ENCODE data around the gene PLPP4.

Gene PLPP4

DNA sequence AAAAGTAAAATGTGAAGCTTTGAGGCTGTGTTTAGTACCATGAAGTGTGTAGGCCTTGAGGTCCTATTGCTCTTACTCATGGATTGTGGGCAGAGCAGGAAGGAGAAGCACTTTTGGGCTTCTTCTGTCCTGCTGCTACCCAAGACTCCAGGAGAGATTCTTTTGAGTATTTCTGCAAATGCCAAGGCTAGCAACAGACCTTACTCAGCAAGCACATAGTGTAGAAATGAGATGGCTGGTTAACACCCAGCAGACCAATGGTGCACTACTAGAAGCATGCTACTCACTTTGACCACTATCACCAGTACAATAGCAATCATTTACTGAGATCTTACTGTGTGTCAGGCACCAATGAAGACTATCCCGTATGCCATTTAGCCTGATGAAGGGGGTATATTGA, 3.2 kb downstream of the PLPP4 start:
- Histone ChIP-seq H3K4me3 (ENCODE audit: low read depth in 1 of 2, low read length in 2 of 2) (no peak overlapping the region), H3K27ac (ENCODE audit: low read length) (no peak overlapping the region), H4K20me1 (ENCODE audit: insufficient read depth, low read length) (no peaks in the 10 kb centered on the region), H3K4me2 (ENCODE audit: insufficient read depth, low read length) (no peak overlapping the region), H3K79me2 (ENCODE audit: insufficient read depth, low read length) (no peaks in the 10 kb centered on the region), H3K36me3 (ENCODE audit: insufficient read depth, low read length) (no peaks in the 10 kb centered on the region), H3K9ac (ENCODE audit: low read depth, low read length) (no peak overlapping the region), H3K27me3 (ENCODE audit: insufficient read depth, low read length, poor library complexity) (no peaks in the 10 kb centered on the region), H3K9me3 (ENCODE audit: insufficient read depth, low read length, severe bottlenecking) (no peaks in the 10 kb centered on the region), H2AFZ (ENCODE audit: low read depth, low read length) (no peak overlapping the region), H3K4me1 (ENCODE audit: insufficient read depth, low read length) (no peaks in the 10 kb centered on the region)
- TF ChIP-seq EZH2 (IDR thresholded peaks at IDR 0.05; ENCODE audit: borderline replicate concordance, low read depth, low read length, severe bottlenecking) = no peak
- TF ChIP-seq, protein P1, sequence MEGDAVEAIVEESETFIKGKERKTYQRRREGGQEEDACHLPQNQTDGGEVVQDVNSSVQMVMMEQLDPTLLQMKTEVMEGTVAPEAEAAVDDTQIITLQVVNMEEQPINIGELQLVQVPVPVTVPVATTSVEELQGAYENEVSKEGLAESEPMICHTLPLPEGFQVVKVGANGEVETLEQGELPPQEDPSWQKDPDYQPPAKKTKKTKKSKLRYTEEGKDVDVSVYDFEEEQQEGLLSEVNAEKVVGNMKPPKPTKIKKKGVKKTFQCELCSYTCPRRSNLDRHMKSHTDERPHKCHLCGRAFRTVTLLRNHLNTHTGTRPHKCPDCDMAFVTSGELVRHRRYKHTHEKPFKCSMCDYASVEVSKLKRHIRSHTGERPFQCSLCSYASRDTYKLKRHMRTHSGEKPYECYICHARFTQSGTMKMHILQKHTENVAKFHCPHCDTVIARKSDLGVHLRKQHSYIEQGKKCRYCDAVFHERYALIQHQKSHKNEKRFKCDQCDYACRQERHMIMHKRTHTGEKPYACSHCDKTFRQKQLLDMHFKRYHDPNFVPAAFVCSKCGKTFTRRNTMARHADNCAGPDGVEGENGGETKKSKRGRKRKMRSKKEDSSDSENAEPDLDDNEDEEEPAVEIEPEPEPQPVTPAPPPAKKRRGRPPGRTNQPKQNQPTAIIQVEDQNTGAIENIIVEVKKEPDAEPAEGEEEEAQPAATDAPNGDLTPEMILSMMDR (IDR thresholded peaks at IDR 0.05; ENCODE audit: borderline replicate concordance, extremely low read depth, low read length, poor library complexity, severe bottlenecking) = no peak
- no peak for DNase-seq
- no peak for ATAC-seq (ENCODE audit: insufficient read depth, low read depth)

DNA sequence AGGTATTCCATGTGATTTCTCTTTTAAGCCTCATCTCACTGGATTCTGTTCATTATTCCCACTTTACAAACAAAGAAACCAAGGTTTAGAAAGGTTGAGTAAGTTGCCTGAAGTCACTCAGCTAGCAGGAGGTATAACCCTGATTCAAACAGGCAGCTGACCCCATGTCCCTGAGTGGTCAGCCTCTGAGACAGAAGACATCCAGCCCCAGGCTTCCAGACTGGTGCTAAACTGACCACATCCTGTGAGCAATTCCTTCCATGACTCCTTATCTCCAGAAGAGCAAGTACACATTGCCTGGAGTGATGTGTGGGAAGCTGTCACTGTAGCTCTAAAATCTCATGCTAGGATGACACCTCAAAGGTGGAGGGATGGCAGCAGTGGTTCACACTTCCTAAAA, 3.7 kb downstream of the PLPP4 start:
- H3K9ac ChIP-seq (ENCODE audit: low read depth, low read length) = no peak overlapping the region
- no peaks in the 10 kb centered on the region for H3K36me3 ChIP-seq (ENCODE audit: insufficient read depth, low read length)
- no peaks in the 10 kb centered on the region for H3K79me2 ChIP-seq (ENCODE audit: insufficient read depth, low read length)
- no peaks in the 10 kb centered on the region for H3K27me3 ChIP-seq (ENCODE audit: insufficient read depth, low read length, poor library complexity)
- ATAC-seq (ENCODE audit: insufficient read depth, low read depth) (no peak), DNase-seq (no peak)
- H3K4me3 ChIP-seq (ENCODE audit: low read depth in 1 of 2, low read length in 2 of 2) = no peak overlapping the region
- no peak overlapping the region for H3K4me2 ChIP-seq (ENCODE audit: insufficient read depth, low read length)
- no peaks in the 10 kb centered on the region for H4K20me1 ChIP-seq (ENCODE audit: insufficient read depth, low read length)
- H2AFZ ChIP-seq (ENCODE audit: low read depth, low read length) = no peak overlapping the region
- no peak overlapping the region for H3K27ac ChIP-seq (ENCODE audit: low read length)
- H3K9me3 ChIP-seq (ENCODE audit: insufficient read depth, low read length, severe bottlenecking) = no peaks in the 10 kb centered on the region
- no peaks in the 10 kb centered on the region for H3K4me1 ChIP-seq (ENCODE audit: insufficient read depth, low read length)
- TF ChIP-seq, protein P1 (IDR thresholded peaks at IDR 0.05; ENCODE audit: borderline replicate concordance, extremely low read depth, low read length, poor library complexity, severe bottlenecking) = no peak
- no peak for TF ChIP-seq EZH2 (IDR thresholded peaks at IDR 0.05; ENCODE audit: borderline replicate concordance, low read depth, low read length, severe bottlenecking)

DNA sequence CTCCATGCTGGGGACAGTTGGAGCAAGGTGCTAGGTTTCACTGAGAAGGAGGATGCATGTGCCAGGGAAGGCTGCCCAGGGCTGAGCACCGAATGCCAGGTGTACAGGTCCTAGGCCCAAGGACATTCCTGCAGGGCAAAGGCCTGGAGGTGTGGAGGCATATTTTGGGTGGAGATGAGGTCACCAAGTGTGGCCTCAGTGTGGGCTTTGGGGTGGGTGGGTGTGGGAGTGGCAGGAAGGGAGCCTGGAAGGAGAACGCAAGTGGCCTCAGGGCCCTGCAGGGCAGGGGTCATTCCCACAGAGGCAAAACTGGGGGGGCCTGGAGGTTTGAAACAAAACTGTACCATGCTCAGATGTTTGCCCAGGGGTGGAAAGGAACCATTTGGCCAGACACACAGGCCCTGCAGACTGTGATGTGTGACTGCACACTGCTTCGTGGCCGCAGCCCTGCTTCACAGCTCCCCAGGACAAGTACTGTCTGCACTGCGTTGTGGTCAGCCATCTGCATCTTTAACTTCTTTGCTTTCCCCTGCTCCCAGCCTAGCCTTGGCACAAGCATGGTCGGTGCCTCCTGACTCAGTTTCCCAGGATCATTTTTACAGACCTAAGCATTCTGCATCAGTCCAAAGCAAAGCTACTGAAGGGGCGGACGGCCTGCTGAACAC, 5.1 kb downstream of the PLPP4 start:
- H3K4me3 ChIP-seq (ENCODE audit: low read depth in 1 of 2, low read length in 2 of 2) = no peak overlapping the region
- TF ChIP-seq, protein P1 (IDR thresholded peaks at IDR 0.05; ENCODE audit: borderline replicate concordance, extremely low read depth, low read length, poor library complexity, severe bottlenecking) = no peak
- no peak for TF ChIP-seq EZH2 (IDR thresholded peaks at IDR 0.05; ENCODE audit: borderline replicate concordance, low read depth, low read length, severe bottlenecking)
- H3K27me3 ChIP-seq (ENCODE audit: insufficient read depth, low read length, poor library complexity) = no peaks in the 10 kb centered on the region
- H3K9ac ChIP-seq (ENCODE audit: low read depth, low read length) = no peak overlapping the region
- no peak for DNase-seq
- H4K20me1 ChIP-seq (ENCODE audit: insufficient read depth, low read length) = no peaks in the 10 kb centered on the region
- no peak overlapping the region for H3K27ac ChIP-seq (ENCODE audit: low read length)
- no peaks in the 10 kb centered on the region for H3K4me1 ChIP-seq (ENCODE audit: insufficient read depth, low read length)
- no peak overlapping the region for H2AFZ ChIP-seq (ENCODE audit: low read depth, low read length)
- ATAC-seq (ENCODE audit: insufficient read depth, low read depth) = no peak
- no peak overlapping the region for H3K4me2 ChIP-seq (ENCODE audit: insufficient read depth, low read length)
- H3K79me2 ChIP-seq (ENCODE audit: insufficient read depth, low read length) = no peaks in the 10 kb centered on the region
- no peaks in the 10 kb centered on the region for H3K9me3 ChIP-seq (ENCODE audit: insufficient read depth, low read length, severe bottlenecking)
- no peaks in the 10 kb centered on the region for H3K36me3 ChIP-seq (ENCODE audit: insufficient read depth, low read length)

All from DND-41 (cell line).